Right lobe of liver (tissue), 6 donors: ENCODE results near the gene PPIL1. TPM values are rescaled to one million over a fixed set of nuclear protein-coding genes. Genes with fewer than 3 reads are reported as not detected.

Experiments
- ATAC-seq, 4 donors: fragments of 200-7000 bp; cut with Tn5 transposase; one replicate each; pipeline ENCODE4 v1.9.1; 2020; ENCODE audit warnings: mild to moderate bottlenecking in 4 of 4, moderate library complexity in 4 of 4
- DNase-seq, 3 donors: peaks; one replicate each; pipeline ENCODE4 v3.0.0-alpha.2; 2020
- H3K27ac ChIP-seq, 3 donors: fragments of 200-600 bp; one replicate each; pipeline ENCODE4 v1.8.0; 2022
- H3K27me3 ChIP-seq, 2 donors: fragments of 200-600 bp; one replicate each; pipeline ENCODE4 v1.8.0; 2022
- H3K36me3 ChIP-seq, 4 donors: fragments of 200-600 bp; sonication (generic) in 1 of 4; one replicate each; pipeline versions ENCODE4 v1.5.1 to v1.8.0; 2017 to 2022; ENCODE audit warnings: control low read depth in 1 of 4
- H3K4me1 ChIP-seq, 4 donors: fragments of 200-600 bp; sonication (generic) in 1 of 4; one replicate each; pipeline versions ENCODE4 v1.5.1 to v1.8.0; 2017 to 2022; ENCODE audit warnings: control low read depth in 1 of 4
- H3K4me3 ChIP-seq, 3 donors: fragments of 200-600 bp; one replicate each; pipeline ENCODE4 v1.8.0; 2022
- H3K9me3 ChIP-seq, 4 donors: fragments of 200-600 bp; sonication (generic) in 1 of 4; one replicate each; pipeline versions ENCODE4 v1.5.1 to v1.8.0; 2017 to 2022; ENCODE audit warnings: control low read depth in 1 of 4
- POLR2A ChIP-seq: fragments of 450-650 bp; IDR thresholded peaks from one replicate; pipeline ENCODE4 v1.6.1; 2017; ENCODE audit warnings: antibody characterized with exemption, mild to moderate bottlenecking
- WGBS: methylation state at CpG from one replicate; pipeline ENCODE4 v1.1.6; 2018; ENCODE audit warnings: low coverage, low lambda C conversion rate; ENCODE audit not compliant: insufficient coverage; ENCODE audit errors: missing lambda C conversion rate; 5-methylcytosine and 5-hydroxymethylcytosine counted together
- intact Hi-C, 2 donors: fragments of 100-400 bp; cut with DNase I; formaldehyde crosslinking; loops; one replicate each; pipeline versions ENCODE4 v1.11.2 to v1.14.1; 2022
- total RNA-seq, 6 experiments: library from RNA; depleted of rRNA in 2 of 6; stranded (reverse); fragments of >200 nt in 2 of 6; fragmentation: NEBNext Ultra II Directional in 3 of 6; extraction: Animal tissue kit (Norgen Biotek cat#: 25700) in 3 of 6; gene quantifications; one replicate each; pipeline versions ENCODE4 v1.1.0 to v1.2.4, GENCODE V29; 2016 to 2023
- TF ChIP-seq, protein P1 (sequence below), 4 donors: fragments of 200-600 bp in 3 of 4; fragments of 450-650 bp in 1 of 4; IDR thresholded peaks; one replicate each; pipeline versions ENCODE4 v1.5.1 to v1.8.0; 2016 to 2022; ENCODE audit warnings: antibody characterized with exemption in 4 of 4, mild to moderate bottlenecking in 2 of 4
- donor health status: DM: no; HTN: yes; CAD: no.
- donor health status: DM: no; HTN: no; CAD: no.
- donor health status: DM: no; HTN: no; CAD: no.
- donor health status: DM: no; HTN: yes; CAD: no.
- donor health status: DM: no; HTN: yes; CAD: no.

PPIL1 gene
- total RNA-seq, 6 experiments from 2014 or later: 11.2 to 29.2 (median 16.5) TPM

DNA sequence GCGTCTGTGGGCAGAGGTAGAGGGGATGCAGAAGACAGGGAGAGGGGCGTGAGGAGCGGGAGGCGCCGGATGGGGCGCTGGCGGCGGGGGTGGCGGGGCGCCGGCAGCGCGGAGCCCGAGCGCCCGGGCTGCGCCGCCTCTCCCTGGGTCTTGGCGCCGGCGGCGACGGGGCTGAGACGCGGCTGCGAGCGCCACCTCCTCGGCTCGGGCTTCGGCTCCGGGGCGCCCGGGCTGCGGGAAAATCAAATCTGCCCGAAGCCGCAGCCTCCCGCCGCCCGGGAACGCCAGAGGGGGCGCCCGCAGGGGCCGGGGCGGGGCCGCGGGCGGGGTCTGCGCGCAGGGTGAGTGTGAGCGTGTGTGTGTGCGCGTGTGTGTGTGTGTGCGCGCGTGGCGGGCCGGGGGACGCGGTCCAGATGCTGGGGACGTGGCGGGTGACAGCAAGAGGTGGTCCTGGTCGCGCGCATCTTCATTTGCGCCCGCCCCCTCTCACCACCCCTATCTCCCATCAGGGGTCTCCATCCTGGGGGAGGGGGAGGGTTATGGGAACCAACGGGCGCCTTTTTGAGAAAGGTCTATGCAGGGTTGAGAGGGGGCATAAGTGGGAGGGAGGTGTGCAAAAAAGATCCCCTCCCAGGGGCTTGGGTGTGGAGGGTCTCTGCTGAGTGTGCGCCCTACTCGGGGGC, 34.7 kb downstream of the PPIL1 start:
- DNase-seq (peak in 1 of 3 donors; percentile 48), ATAC-seq (peak; percentile 27 to 62 (median 50))
- Histone ChIP-seq H3K9me3 (no peaks in the 10 kb centered on the region), H3K27ac (no peak overlapping the region), H3K4me1 (peaks cover 0 to 10% (median 0%) of the 10 kb centered on the region in 4 donors), H3K36me3 (no peaks in the 10 kb centered on the region), H3K27me3 (no peaks in the 10 kb centered on the region), H3K4me3 (peak overlapping the region; percentile 16 to 46 (median 28))
- TF ChIP-seq, protein P1, sequence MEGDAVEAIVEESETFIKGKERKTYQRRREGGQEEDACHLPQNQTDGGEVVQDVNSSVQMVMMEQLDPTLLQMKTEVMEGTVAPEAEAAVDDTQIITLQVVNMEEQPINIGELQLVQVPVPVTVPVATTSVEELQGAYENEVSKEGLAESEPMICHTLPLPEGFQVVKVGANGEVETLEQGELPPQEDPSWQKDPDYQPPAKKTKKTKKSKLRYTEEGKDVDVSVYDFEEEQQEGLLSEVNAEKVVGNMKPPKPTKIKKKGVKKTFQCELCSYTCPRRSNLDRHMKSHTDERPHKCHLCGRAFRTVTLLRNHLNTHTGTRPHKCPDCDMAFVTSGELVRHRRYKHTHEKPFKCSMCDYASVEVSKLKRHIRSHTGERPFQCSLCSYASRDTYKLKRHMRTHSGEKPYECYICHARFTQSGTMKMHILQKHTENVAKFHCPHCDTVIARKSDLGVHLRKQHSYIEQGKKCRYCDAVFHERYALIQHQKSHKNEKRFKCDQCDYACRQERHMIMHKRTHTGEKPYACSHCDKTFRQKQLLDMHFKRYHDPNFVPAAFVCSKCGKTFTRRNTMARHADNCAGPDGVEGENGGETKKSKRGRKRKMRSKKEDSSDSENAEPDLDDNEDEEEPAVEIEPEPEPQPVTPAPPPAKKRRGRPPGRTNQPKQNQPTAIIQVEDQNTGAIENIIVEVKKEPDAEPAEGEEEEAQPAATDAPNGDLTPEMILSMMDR (IDR thresholded peaks at IDR 0.05): peak in 1 of 4 donors; percentile 18
- TF ChIP-seq POLR2A: no peak
- intact Hi-C loops: loop anchor here (5.0 to 10.0 kb wide), 2 partner anchors 68 to 75 kb away; no protein-coding TSS in a partner anchor
- WGBS: 0% methylated on average over 10 of the region's 70 CpGs

DNA sequence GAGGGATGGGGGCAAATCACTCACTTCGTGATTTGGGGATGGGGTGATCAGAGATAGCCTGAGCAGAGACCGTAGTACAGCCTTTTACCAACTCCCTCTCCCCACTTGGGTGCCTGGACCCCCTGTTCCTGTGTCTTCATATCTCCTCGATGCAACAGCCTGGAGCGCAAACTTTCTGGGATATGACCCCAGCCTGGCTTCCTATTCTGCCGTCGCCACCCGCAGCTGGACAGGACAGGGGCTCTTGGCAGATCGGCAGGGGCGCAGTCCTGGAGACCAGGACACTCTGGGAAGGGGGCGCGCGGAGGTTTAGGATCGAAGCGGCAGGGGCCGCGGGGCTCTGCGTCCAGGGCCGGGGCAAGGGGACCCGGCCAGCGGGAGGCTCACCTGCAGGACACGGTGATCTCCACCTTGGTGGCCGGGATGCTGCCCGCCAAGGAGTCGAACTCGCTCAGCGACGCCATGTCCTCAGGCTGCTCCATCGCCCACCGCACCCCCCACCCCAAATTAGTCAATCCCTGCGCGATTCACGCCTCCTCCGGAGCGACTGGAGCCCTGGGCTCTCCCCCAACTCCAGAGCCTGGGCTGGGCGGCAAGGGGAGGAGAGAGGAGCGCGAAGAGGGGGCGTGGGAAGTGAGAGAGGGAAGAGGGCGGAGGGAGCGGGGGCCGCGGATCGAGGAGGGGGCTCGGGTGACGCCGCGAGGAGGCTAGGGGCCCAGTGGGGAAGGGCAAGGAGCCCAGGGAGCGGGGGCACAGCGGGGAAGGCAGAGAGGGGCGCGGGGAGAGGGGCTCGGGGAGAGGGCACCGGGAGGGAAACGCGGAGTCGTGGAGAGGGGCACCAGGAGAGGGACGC, 35.5 kb downstream of the PPIL1 start, which contains the start of gene CPNE5:
CPNE5 (minus strand) TSS at position 549 of the 853 bp plus-strand sequence; CDS start at position 482, 67 bp downstream.
- no peak within 1 kb of the TSS for H3K27ac ChIP-seq
- 7% methylated on average over 29 of the region's 57 CpGs for WGBS
- no peaks in the 10 kb centered on the region for H3K36me3 ChIP-seq
- peak within 1 kb of the TSS; percentile 16 to 46 (median 28) for H3K4me3 ChIP-seq
- TF ChIP-seq, protein P1 (IDR thresholded peaks at IDR 0.05): no peak
- no peak for TF ChIP-seq POLR2A
- H3K27me3 ChIP-seq: no peaks in the 10 kb centered on the region
- no peak for DNase-seq
- peak in 2 of 4 donors; percentile 4 to 42 for ATAC-seq
- intact Hi-C loops: no loop called here
- H3K4me1 ChIP-seq: peaks cover 0 to 10% (median 0%) of the 10 kb centered on the region in 4 donors
- H3K9me3 ChIP-seq: no peaks in the 10 kb centered on the region

DNA sequence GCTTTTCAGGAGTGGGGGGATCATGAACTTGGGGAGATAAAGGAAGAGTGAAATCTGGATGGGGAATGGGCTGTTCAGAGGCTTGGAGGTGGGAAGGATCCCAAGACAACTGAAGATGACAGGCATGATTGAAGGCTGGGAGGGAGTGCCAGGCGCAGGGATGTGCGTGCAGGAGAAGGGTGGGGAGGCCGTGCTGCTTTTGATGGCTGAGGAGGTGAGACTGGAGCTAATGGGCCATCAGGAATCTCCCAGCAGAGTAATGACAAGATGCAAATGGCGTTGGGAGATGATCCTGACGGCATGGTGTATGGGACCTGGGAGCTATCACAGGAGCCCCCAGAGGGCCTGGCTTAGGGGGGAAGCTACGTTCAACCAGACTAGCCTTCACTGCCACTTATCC, 36.9 kb downstream of the PPIL1 start:
- Histone ChIP-seq H3K4me1 (peaks cover 0 to 10% (median 0%) of the 10 kb centered on the region in 4 donors), H3K27ac (no peak overlapping the region), H3K9me3 (no peaks in the 10 kb centered on the region), H3K4me3 (no peak overlapping the region), H3K36me3 (no peaks in the 10 kb centered on the region), H3K27me3 (no peaks in the 10 kb centered on the region)
- DNase-seq: no peak
- intact Hi-C loops: no loop called here
- ATAC-seq: no peak
- 93% methylated on average over 5 of the region's 6 CpGs for WGBS
- TF ChIP-seq, protein P1 (IDR thresholded peaks at IDR 0.05): no peak
- no peak for TF ChIP-seq POLR2A

DNA sequence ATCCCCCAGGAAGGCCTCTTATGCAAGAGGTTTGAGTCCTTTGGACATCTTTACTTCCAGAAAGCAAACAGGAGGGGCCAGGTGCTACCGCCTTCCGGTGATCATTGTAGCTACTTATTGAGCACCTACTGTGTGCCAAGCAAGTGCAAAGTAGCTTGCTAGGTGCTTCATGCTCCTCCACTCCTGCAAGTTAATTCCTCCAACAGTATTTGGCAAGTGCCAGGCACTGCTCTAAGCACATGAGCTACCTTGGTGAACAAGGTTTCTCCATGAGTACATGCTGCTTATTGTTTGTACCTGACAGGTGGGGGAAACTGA, 37.6 kb downstream of the PPIL1 start:
- Histone ChIP-seq H3K4me3 (no peak overlapping the region), H3K27ac (no peak overlapping the region), H3K9me3 (no peaks in the 10 kb centered on the region), H3K4me1 (peaks cover 0 to 10% (median 0%) of the 10 kb centered on the region in 4 donors), H3K36me3 (no peaks in the 10 kb centered on the region), H3K27me3 (no peaks in the 10 kb centered on the region)
- intact Hi-C loops: no loop called here
- TF ChIP-seq, protein P1 (IDR thresholded peaks at IDR 0.05): no peak
- TF ChIP-seq POLR2A: no peak
- ATAC-seq (no peak), DNase-seq (no peak)
- no CpG with 5 or more reads among the region's 2 CpGs for WGBS
